Thyroid gland (tissue), 4 donors: ENCODE results near the gene GIT2. TPM values are rescaled to one million over a fixed set of nuclear protein-coding genes. Genes with fewer than 3 reads are reported as not detected.

Source experiments
- DNase-seq, 2 donors: peaks; one replicate each; pipeline ENCODE4 v3.0.0-alpha.2; 2019
- H3K27ac ChIP-seq, 3 donors: fragments of 200-600 bp; sonication (generic); 1 replicate in 2 of 3; 2 replicates in 1 of 3; pipeline ENCODE4 v1.5.1; 2016 to 2019; ENCODE audit warnings: mild to moderate bottlenecking in 1 of 3, moderate library complexity in 1 of 3
- H3K27me3 ChIP-seq: fragments of 200-600 bp; sonication (generic); one replicate; pipeline ENCODE4 v1.5.1; 2019
- H3K36me3 ChIP-seq, 2 donors: fragments of 200-600 bp; sonication (generic); one replicate each; pipeline ENCODE4 v1.5.1; 2016 to 2019
- H3K4me1 ChIP-seq, 2 donors: fragments of 200-600 bp; sonication (generic); one replicate each; pipeline ENCODE4 v1.5.1; 2017 to 2019
- H3K4me3 ChIP-seq, 3 donors: fragments of 200-600 bp; sonication (generic); replicated peaks in 1 of 3; 1 replicate in 2 of 3; 2 replicates in 1 of 3; pipeline ENCODE4 v1.5.1; 2016; ENCODE audit warnings: mild to moderate bottlenecking in 1 of 3
- H3K9me3 ChIP-seq: fragments of 200-600 bp; sonication (generic); one replicate; pipeline ENCODE4 v1.5.1; 2017
- POLR2A ChIP-seq, 2 donors: fragments of 450-650 bp; IDR thresholded peaks; one replicate each; pipeline ENCODE4 v1.6.1; 2017; ENCODE audit warnings: antibody characterized with exemption in 2 of 2, mild to moderate bottlenecking in 2 of 2, moderate library complexity in 1 of 2
- WGBS, 2 donors: methylation state at CpG; one replicate each; pipeline ENCODE4 v1.1.5; 2017; 5-methylcytosine and 5-hydroxymethylcytosine counted together
- intact Hi-C: fragments of 100-400 bp; cut with DNase I; formaldehyde crosslinking; loops from one replicate; pipeline ENCODE4 v1.15.1; 2023
- total RNA-seq, 4 donors: library from RNA; depleted of rRNA; stranded (reverse); fragments of >200 nt; gene quantifications; one replicate each; pipeline ENCODE4 v1.2.3, GENCODE V29; 2016
- TF ChIP-seq, protein P1 (sequence below), 6 experiments: fragments of 200-600 bp in 3 of 6; fragments of 450-650 bp in 3 of 6; sonication (generic) in 3 of 6; IDR thresholded peaks; one replicate each; pipeline ENCODE4 v1.5.1; 2016 to 2019; ENCODE audit warnings: antibody characterized with exemption in 6 of 6, mild to moderate bottlenecking in 2 of 6, inconsistent platforms in 1 of 6, moderate library complexity in 1 of 6

GIT2 gene
- total RNA-seq, 4 donors from 2014 or later: 54.4 to 69.4 (median 60.1) TPM

DNA sequence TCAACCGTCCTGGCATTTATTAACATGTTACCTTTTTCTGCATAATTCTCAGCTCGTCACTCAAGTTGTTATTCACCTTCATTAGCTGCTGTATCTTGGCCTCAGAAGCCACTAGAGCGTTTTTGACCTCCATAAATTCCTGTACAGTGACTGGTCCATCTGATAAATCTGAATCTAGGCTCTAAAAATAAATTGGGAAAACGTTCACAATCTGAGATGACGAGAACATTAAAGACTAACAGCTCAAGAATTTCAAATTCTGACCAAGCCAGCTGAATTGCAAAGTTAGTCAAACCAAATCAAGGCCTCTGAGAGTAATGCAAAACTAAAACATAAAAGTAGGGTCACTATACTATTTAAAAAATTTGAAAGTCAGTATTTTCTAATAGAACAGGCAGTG is 45.0 kb downstream of the GIT2 start:
- WGBS, 2 donors: 81% methylated on average over 5 of the region's 5 CpGs
- TF ChIP-seq POLR2A (IDR thresholded peaks at IDR 0.05): no peak
- TF ChIP-seq, protein P1, sequence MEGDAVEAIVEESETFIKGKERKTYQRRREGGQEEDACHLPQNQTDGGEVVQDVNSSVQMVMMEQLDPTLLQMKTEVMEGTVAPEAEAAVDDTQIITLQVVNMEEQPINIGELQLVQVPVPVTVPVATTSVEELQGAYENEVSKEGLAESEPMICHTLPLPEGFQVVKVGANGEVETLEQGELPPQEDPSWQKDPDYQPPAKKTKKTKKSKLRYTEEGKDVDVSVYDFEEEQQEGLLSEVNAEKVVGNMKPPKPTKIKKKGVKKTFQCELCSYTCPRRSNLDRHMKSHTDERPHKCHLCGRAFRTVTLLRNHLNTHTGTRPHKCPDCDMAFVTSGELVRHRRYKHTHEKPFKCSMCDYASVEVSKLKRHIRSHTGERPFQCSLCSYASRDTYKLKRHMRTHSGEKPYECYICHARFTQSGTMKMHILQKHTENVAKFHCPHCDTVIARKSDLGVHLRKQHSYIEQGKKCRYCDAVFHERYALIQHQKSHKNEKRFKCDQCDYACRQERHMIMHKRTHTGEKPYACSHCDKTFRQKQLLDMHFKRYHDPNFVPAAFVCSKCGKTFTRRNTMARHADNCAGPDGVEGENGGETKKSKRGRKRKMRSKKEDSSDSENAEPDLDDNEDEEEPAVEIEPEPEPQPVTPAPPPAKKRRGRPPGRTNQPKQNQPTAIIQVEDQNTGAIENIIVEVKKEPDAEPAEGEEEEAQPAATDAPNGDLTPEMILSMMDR (IDR thresholded peaks at IDR 0.05): no peak

DNA sequence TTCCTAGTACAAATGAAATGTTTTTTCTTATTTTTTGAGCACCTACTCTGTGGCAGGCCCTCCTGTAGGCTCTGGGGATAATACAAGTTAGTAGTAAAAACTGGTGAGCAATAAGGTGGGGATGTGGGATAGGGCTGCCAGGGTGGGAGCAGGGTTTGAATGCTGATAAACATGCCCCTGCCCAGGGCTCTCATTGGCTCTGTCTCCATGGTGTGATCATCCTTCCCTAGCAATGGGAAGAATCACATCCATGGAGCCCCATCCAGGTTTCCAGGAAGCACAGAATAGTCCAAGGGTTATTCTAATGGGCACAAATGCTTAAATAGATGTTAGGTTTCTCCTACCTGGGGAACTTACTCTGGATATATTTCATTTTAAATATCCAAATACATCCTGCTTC is 45.5 kb downstream of the GIT2 start:
- H3K4me1 ChIP-seq: peaks cover 57 to 65% of the 10 kb centered on the region in 2 donors
- H3K27ac ChIP-seq: peak overlapping the region; percentile 4 to 93 (median 90)
- H3K4me3 ChIP-seq: no peak overlapping the region
- H3K36me3 ChIP-seq: peaks cover 22 to 23% of the 10 kb centered on the region in 2 donors
- H3K27me3 ChIP-seq: no peaks in the 10 kb centered on the region
- no peak for TF ChIP-seq POLR2A (IDR thresholded peaks at IDR 0.05)
- TF ChIP-seq, protein P1 (IDR thresholded peaks at IDR 0.05): no peak
- no peak for DNase-seq
- H3K9me3 ChIP-seq: no peaks in the 10 kb centered on the region
- intact Hi-C loops: no loop called here

More for the DNA sequence above, 45.0 kb downstream of the GIT2 start:
- H3K27ac ChIP-seq: peak overlapping the region; percentile 4 to 93 (median 90)
- DNase-seq: no peak
- peaks cover 23 to 24% of the 10 kb centered on the region in 2 donors for H3K36me3 ChIP-seq
- H3K4me1 ChIP-seq: peaks cover 52 to 60% of the 10 kb centered on the region in 2 donors
- intact Hi-C loops: no loop called here
- no peaks in the 10 kb centered on the region for H3K27me3 ChIP-seq
- no peak overlapping the region for H3K4me3 ChIP-seq
- H3K9me3 ChIP-seq: no peaks in the 10 kb centered on the region

DNA sequence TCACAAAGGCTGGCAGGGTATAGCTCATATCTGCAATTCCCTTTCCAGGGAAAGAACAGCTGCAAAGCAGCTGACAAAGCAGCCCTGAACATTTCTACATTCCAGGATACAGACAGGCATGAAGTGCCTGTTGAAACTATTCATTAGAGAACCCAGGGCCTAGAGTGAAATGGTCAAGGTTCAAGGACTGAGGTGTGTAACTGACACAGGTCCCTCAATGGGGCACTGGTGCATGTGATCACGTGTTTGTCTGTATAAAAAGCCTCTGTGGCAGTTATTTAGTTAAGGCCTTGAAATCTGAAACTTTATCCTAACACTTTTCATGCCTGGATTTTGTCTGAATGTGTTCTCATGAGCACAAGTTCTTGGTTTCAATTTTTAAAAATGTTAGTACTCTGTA is 47.1 kb downstream of the GIT2 start:
- intact Hi-C loops: no loop called here
- WGBS, 2 donors: 11 to 32% methylated on average over 1 of the region's 1 CpG
- Histone ChIP-seq H3K27me3 (no peaks in the 10 kb centered on the region), H3K4me1 (peaks cover 73 to 81% of the 10 kb centered on the region in 2 donors), H3K27ac (peak overlapping the region; percentile 80 to 93 (median 90)), H3K36me3 (peaks cover 22 to 23% of the 10 kb centered on the region in 2 donors), H3K9me3 (no peaks in the 10 kb centered on the region), H3K4me3 (no peak overlapping the region)
- TF ChIP-seq, protein P1 (IDR thresholded peaks at IDR 0.05): no peak
- TF ChIP-seq POLR2A (IDR thresholded peaks at IDR 0.05): no peak
- DNase-seq: peak; percentile 88 to 89

DNA sequence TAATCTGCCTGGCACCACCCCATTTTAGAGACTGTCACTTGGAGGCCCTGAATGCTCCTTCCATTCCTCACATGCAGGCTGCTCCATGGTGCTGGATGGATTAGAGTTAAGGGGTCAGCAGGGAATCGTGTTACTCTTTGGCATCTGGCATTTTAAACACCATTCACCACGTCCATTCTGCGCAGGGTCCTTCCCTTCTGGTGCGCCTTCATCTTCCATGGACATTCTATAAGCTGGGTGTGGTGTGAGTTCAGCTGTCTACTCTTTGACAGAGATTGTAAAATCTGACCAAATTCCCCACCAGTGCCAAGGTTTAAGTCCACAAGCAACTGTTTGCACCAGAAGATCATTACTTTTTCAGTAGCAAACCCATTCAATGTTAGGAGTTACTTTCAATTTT is 47.8 kb downstream of the GIT2 start:
- no peak for DNase-seq
- TF ChIP-seq, protein P1 (IDR thresholded peaks at IDR 0.05): no peak
- no peak for TF ChIP-seq POLR2A (IDR thresholded peaks at IDR 0.05)
- Histone ChIP-seq H3K36me3 (peaks cover 18 to 23% of the 10 kb centered on the region in 2 donors), H3K9me3 (no peaks in the 10 kb centered on the region), H3K4me1 (peaks cover 80 to 88% of the 10 kb centered on the region in 2 donors), H3K27ac (peak overlapping the region; percentile 80 to 90 (median 87)), H3K4me3 (no peak overlapping the region), H3K27me3 (no peaks in the 10 kb centered on the region)
- 76 to 79% methylated on average over 4 of the region's 4 CpGs for WGBS, 2 donors
- intact Hi-C loops: no loop called here

DNA sequence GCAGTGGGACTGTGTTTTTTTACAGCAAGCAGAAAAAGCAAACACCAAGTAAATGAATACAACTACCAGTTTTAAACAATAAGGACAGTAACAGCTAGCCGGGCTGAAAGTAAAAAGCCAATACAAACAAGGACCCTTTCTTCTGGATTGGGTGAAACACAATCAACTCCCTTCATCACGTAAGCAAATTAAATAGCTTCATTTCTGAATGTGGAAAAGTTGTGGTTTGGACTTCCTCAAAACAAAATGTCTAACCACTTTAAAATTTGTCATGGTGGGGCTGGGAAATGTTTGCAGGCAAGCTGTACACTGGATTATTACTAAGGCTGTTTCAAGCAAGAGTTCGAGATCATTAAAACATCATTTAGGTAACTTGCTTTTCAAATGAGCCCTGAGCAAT is 48.6 kb downstream of the GIT2 start:
- WGBS, 2 donors: 30 to 37% methylated on average over 3 of the region's 3 CpGs

More for the DNA sequence above, 48.6 kb downstream of the GIT2 start:
- H3K27ac ChIP-seq: peak overlapping the region; percentile 80 to 90 (median 87)
- H3K36me3 ChIP-seq: peaks cover 12 to 17% of the 10 kb centered on the region in 2 donors
- DNase-seq: no peak
- no peaks in the 10 kb centered on the region for H3K27me3 ChIP-seq
- peak in 1 of 2 donors; percentile 0 for TF ChIP-seq POLR2A (IDR thresholded peaks at IDR 0.05)
- TF ChIP-seq, protein P1 (IDR thresholded peaks at IDR 0.05): no peak
- peaks cover 86 to 91% of the 10 kb centered on the region in 2 donors for H3K4me1 ChIP-seq
- intact Hi-C loops: no loop called here
- no peaks in the 10 kb centered on the region for H3K9me3 ChIP-seq
- no peak overlapping the region for H3K4me3 ChIP-seq
